ENCODE measurements around the gene TBX19. TPM values are rescaled to one million over a fixed set of nuclear protein-coding genes. Genes with fewer than 3 reads are reported as not detected.

TBX19 gene
- total RNA-seq, 4 donors from 2014 or later = 0.12 to 0.53 (median 0.36) TPM; not detected in 1

- no peak for DNase-seq
- H3K36me3 ChIP-seq = no peaks in the 10 kb centered on the region
- H3K9me3 ChIP-seq = no peaks in the 10 kb centered on the region
- no peak overlapping the region for H3K4me3 ChIP-seq
- peaks cover 0 to 6% of the 10 kb centered on the region in 2 donors for H3K4me1 ChIP-seq
- no peak for ATAC-seq
- no peaks in the 10 kb centered on the region for H3K27me3 ChIP-seq
- in situ Hi-C loops (cut with MboI; ENCODE audit: low sequenced_read_pairs in 4 of 4) (loop anchor here in 3 of 4 donors (10.0 to 25.0 kb wide), 5 partner anchors 223 to 1198 kb away; no protein-coding TSS in a partner anchor), intact Hi-C loops (cut with DNase I; ENCODE audit: low total_unique reads) (no loop called here)
- TF ChIP-seq CTCF (IDR thresholded peaks at IDR 0.05 in 4 of 5, conservative IDR thresholded peaks at IDR 0.05 in 1 of 5) (no peak), POLR2A (IDR thresholded peaks at IDR 0.05) (no peak)
- no peak overlapping the region for H3K27ac ChIP-seq
Measured at GRCh38 chr1:168338589-168339503, 58.2 kb downstream of the TBX19 start.

- Histone ChIP-seq H3K27me3 (no peaks in the 10 kb centered on the region), H3K9me3 (no peaks in the 10 kb centered on the region), H3K4me1 (peaks cover 0 to 6% of the 10 kb centered on the region in 2 donors), H3K27ac (no peak overlapping the region), H3K36me3 (no peaks in the 10 kb centered on the region), H3K4me3 (no peak overlapping the region)
- TF ChIP-seq CTCF (IDR thresholded peaks at IDR 0.05 in 4 of 5, conservative IDR thresholded peaks at IDR 0.05 in 1 of 5) = no peak
- no peak for TF ChIP-seq POLR2A (IDR thresholded peaks at IDR 0.05)
- ATAC-seq (no peak), DNase-seq (no peak)
- intact Hi-C loops (cut with DNase I; ENCODE audit: low total_unique reads) = loop anchor here (5.0 to 10.0 kb wide), 3 partner anchors 231 to 1454 kb away; partner anchors contain the start of gene METTL18
- in situ Hi-C loops (cut with MboI; ENCODE audit: low sequenced_read_pairs in 4 of 4) = loop anchor here in 3 of 4 donors (10.0 to 25.0 kb wide), 5 partner anchors 221 to 1196 kb away; partner anchors contain the start of gene XCL1 (in 2 of the 3)
Measured at GRCh38 chr1:168340781-168341482, 60.3 kb downstream of the TBX19 start.

GRCh38 chr1:168341483-168341975 is 60.9 kb downstream of the TBX19 start:
- intact Hi-C loops (cut with DNase I; ENCODE audit: low total_unique reads) = loop anchor here (5.0 to 10.0 kb wide), 3 partner anchors 231 to 1453 kb away; partner anchors contain the start of gene METTL18

More at GRCh38 chr1:168341483-168341975, 60.9 kb downstream of the TBX19 start:
- Histone ChIP-seq H3K4me3 (no peak overlapping the region), H3K27ac (no peak overlapping the region), H3K9me3 (no peaks in the 10 kb centered on the region), H3K36me3 (no peaks in the 10 kb centered on the region), H3K4me1 (peaks cover 0 to 6% of the 10 kb centered on the region in 2 donors), H3K27me3 (no peaks in the 10 kb centered on the region)
- in situ Hi-C loops (cut with MboI; ENCODE audit: low sequenced_read_pairs in 4 of 4) = loop anchor here in 3 of 4 donors (10.0 to 25.0 kb wide), 5 partner anchors 221 to 1196 kb away; partner anchors contain the start of gene XCL1 (in 2 of the 3)
- TF ChIP-seq CTCF (IDR thresholded peaks at IDR 0.05 in 4 of 5, conservative IDR thresholded peaks at IDR 0.05 in 1 of 5) = no peak
- TF ChIP-seq POLR2A (IDR thresholded peaks at IDR 0.05) = no peak
- ATAC-seq (no peak), DNase-seq (no peak)
